ENCODE measurements around the gene ARVCF. TPM values are rescaled to one million over a fixed set of nuclear protein-coding genes. Genes with fewer than 3 reads are reported as not detected.

The ARVCF gene
- total RNA-seq, 2 experiments from 2014 or later, result 0.50 to 0.70 TPM

DNA sequence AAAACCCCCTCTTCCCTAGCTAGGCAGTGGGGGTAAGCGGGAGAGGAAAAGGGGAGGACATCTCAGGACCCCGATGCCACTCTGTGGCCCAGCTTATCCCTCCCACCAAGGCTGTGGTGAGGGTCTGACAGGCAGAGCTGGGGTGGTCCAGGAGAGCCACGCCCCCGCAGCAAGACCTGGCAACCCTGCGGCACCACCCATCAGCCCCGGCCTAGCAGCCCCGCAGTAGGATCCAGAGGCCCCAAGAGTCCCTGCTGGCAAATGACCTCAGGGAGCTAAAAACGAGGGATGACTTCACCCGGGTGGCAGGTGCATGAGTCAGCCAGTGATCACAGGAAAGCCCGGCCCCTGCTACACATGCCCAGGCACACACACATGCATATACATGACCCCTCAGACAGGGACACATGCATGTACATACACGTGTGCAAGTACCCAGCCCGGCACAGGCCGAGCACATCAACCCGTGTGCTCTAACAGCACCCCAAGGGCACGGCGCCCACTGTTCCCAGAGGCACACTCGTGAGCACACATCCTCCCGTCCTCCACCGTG, 32.3 kb downstream of the ARVCF start:
- no peaks in the 10 kb centered on the region for H3K36me3 Mint-ChIP-seq
- ATAC-seq (no peak), DNase-seq (no peak)
- H3K27ac Mint-ChIP-seq, result no peak overlapping the region
- CTCF ChIA-PET, result interaction anchor here (0.7 to 3.4 kb wide), 6 partner anchors 12 to 254 kb away, joined by 3 to 10 read pairs (median 4); no protein-coding TSS in a partner anchor
- no peaks in the 10 kb centered on the region for H3K27me3 Mint-ChIP-seq
- no peaks in the 10 kb centered on the region for H3K9me3 Mint-ChIP-seq (ENCODE audit: low read depth)
- H3K4me3 Mint-ChIP-seq, result no peak overlapping the region
- H3K4me1 Mint-ChIP-seq, result no peaks in the 10 kb centered on the region

DNA sequence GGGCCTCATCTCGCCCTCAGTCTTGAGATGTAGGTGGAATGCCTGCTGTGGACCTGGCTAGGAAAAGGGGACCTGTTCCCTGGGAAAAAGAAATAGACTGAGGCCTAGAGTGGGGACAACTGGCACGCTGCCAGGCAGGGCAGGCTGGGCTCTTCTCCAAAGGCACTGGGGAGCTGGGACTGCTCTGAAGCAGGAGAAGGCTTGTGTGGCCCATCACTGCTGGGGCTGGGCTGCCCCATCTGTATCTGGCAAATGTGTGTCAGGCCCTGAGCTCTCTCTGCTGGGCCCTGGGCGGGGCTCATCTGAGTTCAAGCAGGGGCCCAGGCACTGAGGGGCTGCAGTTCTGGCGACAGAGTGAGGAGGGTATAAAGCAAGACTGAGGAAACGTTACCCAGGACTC, 32.9 kb downstream of the ARVCF start:
- no peak for ATAC-seq
- H3K36me3 Mint-ChIP-seq, result no peaks in the 10 kb centered on the region
- no peaks in the 10 kb centered on the region for H3K9me3 Mint-ChIP-seq (ENCODE audit: low read depth)
- DNase-seq, result no peak
- no peaks in the 10 kb centered on the region for H3K27me3 Mint-ChIP-seq
- CTCF ChIA-PET, result interaction anchor here (0.7 to 3.4 kb wide), 4 partner anchors 11 to 35 kb away, joined by 3 to 10 read pairs (median 4); no protein-coding TSS in a partner anchor
- no peak overlapping the region for H3K4me3 Mint-ChIP-seq
- no peaks in the 10 kb centered on the region for H3K4me1 Mint-ChIP-seq
- H3K27ac Mint-ChIP-seq, result no peak overlapping the region

GRCh38 chr22:19982991-19983578, 33.5 kb downstream of the ARVCF start:
- H3K27ac Mint-ChIP-seq, result no peak overlapping the region
- H3K9me3 Mint-ChIP-seq (ENCODE audit: low read depth), result no peaks in the 10 kb centered on the region
- H3K4me1 Mint-ChIP-seq, result no peaks in the 10 kb centered on the region
- no peaks in the 10 kb centered on the region for H3K36me3 Mint-ChIP-seq
- H3K4me3 Mint-ChIP-seq, result no peak overlapping the region
- H3K27me3 Mint-ChIP-seq, result no peaks in the 10 kb centered on the region
- no peak for ATAC-seq
- no peak for DNase-seq
- CTCF ChIA-PET, result interaction anchor here (1.0 to 3.4 kb wide), 3 partner anchors 11 to 36 kb away, joined by 3 to 10 read pairs (median 4); no protein-coding TSS in a partner anchor

DNA sequence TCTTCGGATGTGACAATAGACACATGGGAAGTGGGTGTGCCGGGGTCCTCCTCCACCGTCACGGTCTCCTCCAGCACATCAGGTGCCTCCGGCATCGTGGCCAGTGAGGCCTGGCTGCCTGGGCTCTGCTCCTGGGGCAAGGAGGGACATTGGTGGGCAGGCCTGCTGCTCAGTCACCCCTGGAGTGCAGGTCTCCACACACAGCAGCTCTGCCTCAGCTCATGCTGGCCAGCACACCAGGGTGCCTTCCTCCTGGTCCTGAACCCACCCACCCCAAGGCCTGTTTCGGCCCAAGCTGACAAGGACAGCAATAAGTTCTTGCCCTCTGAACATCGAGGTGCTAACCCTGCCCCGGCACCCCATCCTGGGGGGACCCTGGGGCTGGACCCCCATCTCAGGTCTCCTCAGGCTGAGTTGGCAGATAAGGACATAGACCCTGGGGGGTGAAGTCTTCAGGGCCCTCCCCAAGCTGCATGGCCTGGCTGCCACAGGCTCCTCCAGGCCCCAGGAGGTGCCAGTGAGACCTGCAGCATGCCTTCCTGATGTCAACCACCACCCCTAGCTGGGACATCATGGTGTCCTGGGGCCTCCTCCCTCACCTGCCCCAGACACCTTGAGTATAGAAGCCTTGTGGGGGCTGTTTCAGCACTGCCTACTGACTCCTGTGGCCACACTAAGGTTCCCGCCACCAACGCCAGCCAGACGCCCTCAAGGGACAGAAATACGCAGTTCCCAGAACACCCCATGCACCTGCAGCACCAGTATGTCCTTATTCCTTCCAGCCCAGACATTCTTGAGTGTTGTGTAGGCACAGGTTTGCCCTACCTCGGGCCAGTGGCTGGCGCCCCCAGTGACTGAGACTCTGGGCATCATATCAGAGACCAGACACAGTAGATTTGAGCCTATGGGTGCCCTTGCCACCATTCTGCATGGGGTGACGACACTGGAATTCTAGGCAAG, 34.4 kb downstream of the ARVCF start:
- Mint-ChIP-seq H3K36me3 (no peaks in the 10 kb centered on the region), H3K9me3 (ENCODE audit: low read depth) (no peaks in the 10 kb centered on the region), H3K4me1 (no peaks in the 10 kb centered on the region), H3K27me3 (no peaks in the 10 kb centered on the region), H3K4me3 (no peak overlapping the region), H3K27ac (no peak overlapping the region)
- DNase-seq (no peak), ATAC-seq (no peak)
- CTCF ChIA-PET, result interaction anchor here (0.7 to 3.4 kb wide), 2 partner anchors 32 to 147 kb away, joined by 3 to 10 read pairs; no protein-coding TSS in a partner anchor

- no peak for DNase-seq
- no peak for ATAC-seq
- Mint-ChIP-seq H3K27me3 (no peaks in the 10 kb centered on the region), H3K9me3 (ENCODE audit: low read depth) (no peaks in the 10 kb centered on the region), H3K27ac (no peak overlapping the region), H3K4me1 (no peaks in the 10 kb centered on the region), H3K36me3 (no peaks in the 10 kb centered on the region), H3K4me3 (no peak overlapping the region)
- CTCF ChIA-PET, result no interaction called here
Measured at GRCh38 chr22:19981171-19981960, 35.3 kb downstream of the ARVCF start.

GRCh38 chr22:19980766-19981165, 35.9 kb downstream of the ARVCF start:
- Mint-ChIP-seq H3K36me3 (no peaks in the 10 kb centered on the region), H3K27ac (no peak overlapping the region), H3K9me3 (ENCODE audit: low read depth) (no peaks in the 10 kb centered on the region), H3K27me3 (no peaks in the 10 kb centered on the region), H3K4me3 (no peak overlapping the region), H3K4me1 (no peaks in the 10 kb centered on the region)
- DNase-seq (no peak), ATAC-seq (no peak)
- CTCF ChIA-PET, result no interaction called here

DNA sequence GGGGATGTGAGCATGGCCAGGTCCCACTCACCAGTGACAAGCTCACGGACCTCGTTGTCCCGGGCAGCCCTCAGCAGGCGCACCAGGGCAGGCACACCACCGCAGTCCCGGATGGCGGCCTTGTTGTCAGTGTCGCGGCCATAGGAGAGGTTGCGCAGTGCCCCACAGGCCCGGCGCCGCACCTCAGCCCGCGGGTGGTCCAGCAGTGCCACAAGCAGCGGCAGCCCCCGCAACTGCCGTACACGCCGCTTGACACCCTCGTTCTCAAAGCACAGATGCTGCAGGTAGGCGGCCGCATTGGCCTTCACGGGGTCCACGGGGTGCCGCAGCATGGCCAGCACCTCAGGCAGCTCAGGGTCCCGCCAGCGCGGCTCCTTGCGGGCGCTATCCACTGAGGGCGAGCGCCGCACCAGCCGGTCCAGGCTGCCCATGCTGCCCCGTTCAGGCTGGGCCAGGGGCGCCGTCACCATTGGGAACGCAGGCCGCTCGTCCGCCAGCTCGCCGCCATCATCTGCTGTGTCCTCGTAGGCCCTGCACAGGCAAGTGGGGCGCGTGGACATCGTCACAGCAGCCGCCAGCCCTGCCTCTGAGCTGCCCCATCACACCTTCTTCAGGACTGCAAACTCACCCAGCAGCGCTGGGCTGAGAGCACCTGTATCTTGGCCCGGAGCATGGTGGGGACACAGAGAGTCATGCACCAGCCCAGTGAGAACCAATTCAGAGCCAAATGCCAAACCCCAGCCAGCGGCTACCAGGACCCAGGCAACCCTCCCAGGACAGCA, 36.7 kb downstream of the ARVCF start:
- H3K4me3 Mint-ChIP-seq, result no peak overlapping the region
- H3K9me3 Mint-ChIP-seq (ENCODE audit: low read depth), result no peaks in the 10 kb centered on the region
- no peak for ATAC-seq
- CTCF ChIA-PET, result no interaction called here
- no peak overlapping the region for H3K27ac Mint-ChIP-seq
- peaks cover 6% of the 10 kb centered on the region for H3K4me1 Mint-ChIP-seq
- H3K27me3 Mint-ChIP-seq, result no peaks in the 10 kb centered on the region
- H3K36me3 Mint-ChIP-seq, result no peaks in the 10 kb centered on the region
- DNase-seq, result no peak

GRCh38 chr22:19978748-19979147, 37.9 kb downstream of the ARVCF start:
- Mint-ChIP-seq H3K36me3 (no peaks in the 10 kb centered on the region), H3K9me3 (ENCODE audit: low read depth) (no peaks in the 10 kb centered on the region), H3K27me3 (no peaks in the 10 kb centered on the region), H3K4me3 (no peak overlapping the region), H3K4me1 (peaks cover 7% of the 10 kb centered on the region), H3K27ac (no peak overlapping the region)
- no peak for DNase-seq
- no peak for ATAC-seq
- CTCF ChIA-PET, result interaction anchor here (1.3 kb wide), 1 partner anchor 81 kb away, joined by 3 read pairs; no protein-coding TSS in a partner anchor

DNA sequence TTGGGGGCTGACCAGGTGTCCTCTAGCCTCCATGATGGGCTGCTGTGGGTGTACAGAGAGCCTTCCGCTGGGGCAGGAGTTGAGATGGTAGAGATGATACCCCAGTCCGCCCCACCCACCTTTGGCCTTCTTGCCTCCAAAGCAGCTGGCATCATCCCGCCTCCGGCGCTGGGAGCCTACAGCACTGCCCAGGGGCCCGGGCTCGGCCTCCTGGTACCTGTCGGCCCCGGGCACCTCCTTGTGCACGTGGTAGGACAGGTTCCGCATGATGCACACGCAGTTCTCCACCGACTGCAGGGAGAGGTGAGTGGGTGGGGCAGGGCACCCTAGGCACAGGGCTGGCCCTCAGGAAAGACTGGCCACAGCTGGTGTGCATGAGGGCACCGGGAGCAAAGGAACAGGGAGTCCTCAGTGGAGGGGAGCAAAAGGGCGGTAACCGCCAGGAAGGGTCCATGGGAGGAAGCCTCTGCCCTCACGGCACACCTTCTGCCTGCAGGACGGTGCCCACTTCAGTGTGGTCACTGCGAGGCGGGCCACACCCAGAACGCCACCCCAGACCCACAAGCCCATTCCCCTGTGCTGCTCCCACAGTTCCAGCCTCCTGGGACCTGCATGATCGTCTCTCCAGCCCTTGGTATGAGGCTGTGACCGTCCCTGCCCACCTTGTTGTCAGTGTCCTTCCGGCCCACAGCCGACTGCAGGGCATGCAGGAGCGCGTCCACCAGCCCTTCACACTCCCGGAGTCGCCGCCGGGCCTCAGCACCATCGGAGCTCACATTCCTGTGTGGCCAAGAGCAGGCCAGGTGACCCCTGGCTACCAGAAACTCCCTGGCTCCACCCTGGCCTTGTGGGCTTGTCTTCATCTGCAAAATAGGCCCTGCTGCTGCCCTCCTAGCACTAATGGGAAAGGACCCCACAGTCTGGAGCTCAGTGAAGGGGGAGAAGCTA, 39.1 kb downstream of the ARVCF start:
- DNase-seq (no peak), ATAC-seq (no peak)
- H3K27me3 Mint-ChIP-seq, result no peaks in the 10 kb centered on the region
- H3K4me3 Mint-ChIP-seq, result no peak overlapping the region
- CTCF ChIA-PET, result interaction anchor here (0.6 to 1.3 kb wide), 2 partner anchors 36 to 82 kb away, joined by 3 read pairs; no protein-coding TSS in a partner anchor
- no peaks in the 10 kb centered on the region for H3K36me3 Mint-ChIP-seq
- H3K9me3 Mint-ChIP-seq (ENCODE audit: low read depth), result no peaks in the 10 kb centered on the region
- no peak overlapping the region for H3K27ac Mint-ChIP-seq
- peaks cover 7% of the 10 kb centered on the region for H3K4me1 Mint-ChIP-seq

DNA sequence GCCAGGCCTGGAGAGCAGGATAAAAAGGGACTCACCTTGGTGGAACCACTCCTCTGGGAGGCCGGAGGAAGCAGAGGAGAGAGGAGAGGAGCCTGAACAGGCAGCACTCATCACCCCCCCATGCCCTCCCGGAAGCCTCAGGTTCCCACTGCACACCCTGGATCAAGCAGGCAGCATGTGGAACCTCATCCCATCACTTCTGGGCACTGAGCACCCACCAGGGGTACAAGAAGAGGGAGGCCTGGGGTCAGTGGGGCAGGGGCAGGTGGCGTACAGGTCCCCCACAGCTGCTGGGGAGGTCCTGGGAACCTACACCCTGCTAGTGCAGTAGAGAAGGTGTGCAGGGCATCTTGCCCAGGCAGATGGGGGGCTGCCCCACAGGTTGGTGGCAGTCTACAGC, 40.0 kb downstream of the ARVCF start:
- Mint-ChIP-seq H3K4me3 (no peak overlapping the region), H3K4me1 (peaks cover 7% of the 10 kb centered on the region), H3K27ac (no peak overlapping the region), H3K27me3 (no peaks in the 10 kb centered on the region), H3K9me3 (ENCODE audit: low read depth) (no peaks in the 10 kb centered on the region), H3K36me3 (no peaks in the 10 kb centered on the region)
- no peak for ATAC-seq
- CTCF ChIA-PET, result interaction anchor here (0.6 kb wide), 1 partner anchor 37 kb away, joined by 3 read pairs; no protein-coding TSS in a partner anchor
- no peak for DNase-seq

DNA sequence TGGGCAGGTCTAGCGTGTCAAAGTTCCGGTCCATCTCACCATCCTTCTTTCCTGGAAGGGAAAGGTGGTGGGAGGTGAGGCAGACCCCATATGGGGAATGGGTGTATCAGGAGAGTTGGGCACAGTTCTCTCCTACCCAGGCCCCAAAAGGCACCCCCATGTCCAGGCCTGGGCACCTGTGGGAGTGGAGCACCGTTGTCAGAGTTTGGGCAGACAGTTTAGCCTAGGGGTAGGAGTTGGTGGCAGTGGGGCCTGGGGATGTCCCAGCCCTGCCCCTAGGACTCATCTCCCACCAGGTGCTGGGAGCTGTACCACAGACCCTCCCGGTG, 41.0 kb downstream of the ARVCF start:
- Mint-ChIP-seq H3K4me3 (no peak overlapping the region), H3K4me1 (peaks cover 9% of the 10 kb centered on the region), H3K36me3 (no peaks in the 10 kb centered on the region), H3K9me3 (ENCODE audit: low read depth) (no peaks in the 10 kb centered on the region), H3K27ac (no peak overlapping the region), H3K27me3 (no peaks in the 10 kb centered on the region)
- CTCF ChIA-PET, result interaction anchor here (1.1 to 1.4 kb wide), 2 partner anchors 17 to 153 kb away, joined by 3 read pairs; no protein-coding TSS in a partner anchor
- no peak for DNase-seq
- no peak for ATAC-seq
